LHCN-M2 (cell line): ENCODE results near the gene SLK. TPM values are rescaled to one million over a fixed set of nuclear protein-coding genes. Genes with fewer than 3 reads are reported as not detected.

Source experiments
- DNase-seq: peaks from one replicate; pipeline ENCODE4 v3.0.0-alpha.2; 2012; ENCODE audit warnings: low read depth
- polyA plus RNA-seq: library from polyadenylated mRNA; unstranded; fragments of >200 nt; gene quantifications from one replicate; pipeline ENCODE4 v1.2.1, GENCODE V29; 2012; ENCODE audit warnings: missing spikeins
- total RNA-seq: library from RNA; depleted of rRNA; stranded (reverse); fragments of >200 nt; gene quantifications from 2 replicates; pipeline ENCODE4 v1.2.3, GENCODE V29; 2014; rRNA removed

SLK gene
- 44.1 and 51.4 TPM in 2 replicates for total RNA-seq
- polyA plus RNA-seq, result 7.1 TPM

DNA sequence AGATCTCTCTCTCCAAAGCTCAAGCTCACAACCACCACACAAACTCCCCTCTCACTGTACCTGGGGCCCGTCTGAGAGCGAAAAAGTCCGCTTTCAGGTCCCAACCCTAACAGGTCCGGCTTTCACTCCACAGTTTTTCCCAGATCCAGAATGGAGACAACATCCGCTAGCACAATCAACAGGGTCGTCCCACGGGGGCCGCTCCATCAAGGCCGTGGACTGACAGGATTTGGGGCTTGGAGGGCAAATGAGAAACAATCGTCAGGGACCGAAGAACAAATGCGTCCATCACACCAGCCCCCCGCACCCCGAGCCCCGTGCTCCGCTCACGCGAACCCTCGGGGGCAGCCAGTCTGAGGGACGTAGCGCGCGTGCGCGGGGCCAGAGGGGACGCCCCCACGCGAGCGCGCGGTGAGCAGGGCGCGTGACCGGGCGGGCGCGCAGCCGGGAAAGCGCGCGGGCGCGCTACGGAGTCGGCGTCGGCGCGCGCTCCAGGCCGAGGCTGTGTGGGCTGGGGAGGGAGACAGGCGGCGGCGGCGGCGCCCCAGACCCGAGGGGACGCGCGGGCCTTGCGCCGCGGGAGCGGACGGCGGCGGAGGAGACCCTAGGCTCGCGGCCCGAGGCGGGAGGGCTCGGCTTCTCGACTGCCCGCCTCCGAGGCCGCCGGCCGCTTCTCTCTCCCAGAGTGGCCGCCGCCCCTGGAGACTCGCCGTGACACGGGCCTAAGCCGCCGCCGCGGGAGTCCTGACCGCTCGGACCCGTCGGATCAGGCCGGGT, at the start of gene SLK:
Gene SLK (plus strand): TSS at position 470 of the 777 bp plus-strand sequence. CDS start 606 bp downstream, outside the sequence.
- DNase-seq, result peak; percentile 82

DNA sequence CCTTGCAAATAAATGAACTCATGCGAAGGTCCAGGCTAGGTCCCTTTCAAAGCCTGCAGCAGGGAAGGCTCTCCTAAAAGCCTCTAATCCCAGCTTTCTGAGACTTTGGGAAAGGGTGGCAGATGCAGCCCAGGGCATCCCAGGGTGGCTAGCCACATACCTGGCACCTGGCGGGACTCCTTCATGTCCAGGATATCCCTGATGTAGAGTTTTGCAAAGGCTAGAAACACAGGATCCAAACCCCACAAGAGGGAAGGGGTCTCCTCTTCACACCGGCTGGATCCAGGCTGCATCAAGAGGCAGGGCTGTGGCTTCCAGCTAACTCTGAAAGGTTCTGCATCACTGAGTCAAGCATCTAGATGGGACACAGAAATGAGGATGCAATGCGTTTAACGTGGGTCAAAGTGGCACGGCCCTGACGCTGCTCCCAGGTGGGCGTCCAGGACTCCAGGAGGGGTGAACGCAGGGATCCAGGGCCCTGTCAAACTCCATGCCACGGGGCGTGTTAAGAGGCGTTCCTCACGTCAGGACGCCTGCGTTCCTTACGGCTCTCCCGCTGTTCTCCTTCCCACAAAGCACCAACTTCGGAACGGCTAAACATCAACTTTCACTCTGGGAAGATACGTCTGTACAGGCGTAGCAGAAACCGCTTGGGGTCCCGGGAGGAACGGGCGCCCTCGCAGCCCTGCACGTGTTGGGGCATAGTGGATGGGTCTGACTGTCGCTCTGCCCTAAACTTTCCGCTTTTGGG, 49.5 kb upstream of the SLK start:
- no peak for DNase-seq

DNA sequence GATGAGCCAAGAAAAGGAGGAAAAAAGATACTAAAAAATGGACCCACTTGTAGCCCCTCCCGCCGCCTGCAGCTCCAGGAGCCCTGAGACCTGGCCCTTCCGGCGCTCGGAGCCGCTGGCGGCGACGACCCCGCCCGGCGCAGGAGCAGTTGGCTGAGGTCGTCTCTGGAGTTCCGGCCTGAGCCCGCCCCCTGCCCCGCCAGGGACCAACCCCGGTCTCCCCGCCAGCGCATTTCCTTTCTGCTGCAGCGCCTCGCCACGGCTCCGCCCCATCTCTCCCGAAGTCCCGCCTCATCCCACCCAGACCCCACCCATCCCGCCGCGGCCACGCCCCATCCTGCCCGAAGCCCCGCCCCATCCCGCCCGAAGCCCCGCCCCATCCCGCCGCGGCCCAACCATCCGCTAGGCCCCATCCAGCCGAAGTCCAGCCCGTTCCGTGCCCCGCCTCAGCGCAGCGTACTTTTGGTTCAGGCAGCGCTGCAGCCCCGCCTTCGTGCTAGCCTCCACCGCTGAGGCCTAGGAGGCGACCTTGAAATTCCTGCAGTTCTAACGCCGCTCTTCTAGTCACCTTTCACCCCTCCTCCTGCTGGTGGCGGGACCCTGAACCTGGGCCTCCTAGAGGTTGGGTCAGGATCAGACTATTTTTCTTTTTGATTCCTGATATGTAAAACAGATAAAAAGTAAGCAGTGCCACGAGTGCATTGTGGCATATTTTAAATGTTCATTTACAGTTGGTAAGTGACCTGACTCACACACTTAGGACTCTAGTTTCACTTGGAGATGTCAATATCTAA, 48.7 kb upstream of the SLK start, which contains the start of gene STN1:
Gene STN1 (minus strand): TSS at position 132 of the 794 bp plus-strand sequence. CDS start 590 bp downstream, outside the sequence.
- DNase-seq, result peak; percentile 94

DNA sequence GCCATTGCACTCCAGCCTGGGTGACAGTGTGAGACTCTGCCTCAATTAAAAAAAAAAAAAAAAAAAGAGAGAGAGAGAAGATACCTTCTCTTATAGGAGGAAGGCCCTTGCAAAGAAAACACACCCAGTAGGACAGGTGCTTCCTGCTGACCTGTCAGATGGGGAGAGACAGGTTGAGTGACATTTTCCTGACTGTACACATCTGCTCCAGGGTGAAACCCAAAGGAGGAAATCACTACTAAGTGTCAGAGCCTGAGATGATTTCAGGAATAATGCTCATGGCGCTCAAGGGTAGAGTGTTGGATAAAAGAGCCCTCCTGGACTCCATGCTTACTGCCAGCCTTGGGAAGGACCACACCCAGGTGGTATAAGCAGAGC, 47.3 kb upstream of the SLK start:
- DNase-seq, result no peak

DNA sequence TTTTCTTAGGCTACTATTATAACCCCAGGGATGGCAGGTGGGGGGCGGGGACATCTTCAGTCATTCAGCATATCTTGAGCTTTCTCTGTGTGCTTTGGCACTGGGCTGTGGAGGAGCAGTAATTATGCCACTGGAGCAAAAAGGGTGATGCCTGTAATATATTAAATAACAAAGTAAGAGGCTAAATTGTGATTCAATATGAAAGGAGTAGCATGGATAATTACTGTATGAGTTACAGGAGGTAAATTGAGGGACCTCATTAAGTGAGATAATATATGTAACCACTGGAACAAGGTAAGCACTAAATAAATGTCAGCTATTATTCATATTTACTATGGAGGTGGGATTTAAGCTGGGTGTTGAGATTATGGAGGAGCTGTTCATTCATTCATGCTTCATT, 45.7 kb upstream of the SLK start:
- DNase-seq, result no peak

DNA sequence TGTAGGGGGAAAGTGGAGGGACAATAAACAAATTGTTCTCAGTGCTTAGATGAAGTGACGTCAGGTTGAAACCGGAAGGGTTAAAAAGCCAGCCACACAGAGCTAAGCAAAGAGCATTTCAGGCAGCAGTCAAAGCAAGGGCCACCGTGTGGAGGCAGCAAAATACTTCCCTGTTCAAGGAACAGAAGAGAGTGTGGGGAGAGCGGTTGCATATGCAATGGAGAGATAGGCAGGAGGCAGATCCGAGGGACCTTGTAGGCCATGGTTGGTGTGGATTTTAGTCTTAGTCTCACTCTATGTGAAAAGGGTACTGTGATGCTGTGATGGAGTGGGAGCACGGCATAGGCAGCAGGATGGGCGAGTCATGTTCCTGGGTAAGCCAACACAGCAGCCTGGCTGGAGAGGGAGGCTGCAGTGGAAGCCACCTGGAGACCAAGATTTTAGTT, 45.2 kb upstream of the SLK start:
- DNase-seq, result no peak

DNA sequence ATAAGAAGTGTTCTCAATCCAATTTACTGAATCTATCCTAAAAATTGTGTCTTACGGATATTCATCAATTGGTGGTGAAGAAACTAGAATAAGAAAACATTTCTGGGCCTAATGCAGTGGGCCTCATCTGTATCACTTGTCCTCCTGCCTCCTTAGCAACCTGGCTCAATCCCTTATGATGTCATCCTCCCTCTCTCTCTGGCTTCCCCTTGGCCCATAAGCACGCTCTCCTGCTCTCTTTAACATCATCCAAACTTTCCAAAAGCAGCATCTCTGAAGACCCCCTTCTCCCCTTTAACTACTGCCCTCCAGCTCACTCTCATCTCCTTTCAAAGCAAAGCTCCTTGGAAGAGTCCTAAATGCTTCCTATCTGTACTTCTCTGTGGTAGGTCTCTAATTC, 44.3 kb upstream of the SLK start:
- DNase-seq, result no peak

DNA sequence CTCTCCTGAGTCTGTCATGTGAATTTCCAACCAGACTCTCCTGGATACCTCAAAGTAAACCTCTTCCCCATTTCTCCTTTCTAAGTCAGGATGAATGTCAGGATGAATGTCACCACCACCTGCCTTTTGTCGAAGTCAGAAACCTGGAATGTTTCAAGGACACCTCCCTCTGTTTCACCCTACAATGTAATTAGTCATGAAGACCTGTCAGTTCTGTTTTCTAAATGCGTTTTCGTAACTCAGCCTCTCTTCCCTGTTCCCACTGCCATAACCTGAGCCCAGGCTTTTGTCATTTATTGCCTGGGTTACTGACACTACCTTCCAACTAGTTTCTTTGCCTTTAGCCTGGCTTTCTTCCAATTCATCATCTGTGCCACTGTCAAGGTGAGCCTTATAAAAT, 43.4 kb upstream of the SLK start:
- no peak for DNase-seq

DNA sequence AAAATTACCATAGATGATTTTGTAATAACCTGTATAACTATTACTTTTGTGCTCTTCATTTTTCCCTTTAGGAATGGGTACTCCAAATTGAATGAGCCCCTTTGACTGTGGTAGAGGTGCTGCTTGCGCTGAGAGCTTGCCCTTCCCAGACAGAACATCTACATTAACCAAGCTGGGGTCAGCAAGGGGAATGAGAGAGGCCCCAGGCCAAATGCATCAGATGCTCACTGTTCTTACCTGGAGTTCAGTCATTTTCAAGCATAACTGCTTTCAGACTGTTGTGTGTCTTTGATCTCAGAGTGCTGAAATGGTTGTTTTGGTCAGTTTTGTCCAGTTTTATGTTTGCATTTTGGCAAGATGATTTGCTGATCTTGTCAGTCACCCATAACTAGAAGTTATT, 41.3 kb upstream of the SLK start:
- DNase-seq, result no peak

DNA sequence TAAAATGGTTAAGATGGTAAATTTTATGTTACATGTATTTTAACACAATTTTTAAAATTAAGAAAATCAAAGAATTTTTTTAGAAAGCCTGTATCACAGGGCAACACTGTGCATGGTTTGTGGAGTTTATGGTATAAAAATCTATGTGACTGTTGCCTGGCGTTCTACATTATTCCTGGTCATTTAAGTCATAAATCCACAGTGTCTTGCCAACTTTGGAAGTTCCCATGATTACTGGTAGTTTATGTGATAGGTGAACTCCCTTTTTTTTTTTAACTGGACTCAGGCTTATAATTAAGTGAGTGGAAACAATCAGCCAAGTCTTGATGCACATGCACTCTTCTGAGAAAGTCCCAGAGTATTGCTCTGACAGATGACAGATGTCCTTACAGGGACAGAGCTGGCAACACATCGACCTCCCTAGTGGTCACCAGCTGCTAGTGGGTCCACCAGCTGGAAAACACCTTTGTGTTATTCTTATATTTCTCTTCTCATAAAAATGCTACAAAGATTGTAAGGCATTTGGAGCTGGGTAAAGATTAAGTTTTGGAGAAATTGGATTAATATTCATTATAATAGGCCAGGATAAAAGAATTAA, 40.1 kb upstream of the SLK start:
- no peak for DNase-seq

DNA sequence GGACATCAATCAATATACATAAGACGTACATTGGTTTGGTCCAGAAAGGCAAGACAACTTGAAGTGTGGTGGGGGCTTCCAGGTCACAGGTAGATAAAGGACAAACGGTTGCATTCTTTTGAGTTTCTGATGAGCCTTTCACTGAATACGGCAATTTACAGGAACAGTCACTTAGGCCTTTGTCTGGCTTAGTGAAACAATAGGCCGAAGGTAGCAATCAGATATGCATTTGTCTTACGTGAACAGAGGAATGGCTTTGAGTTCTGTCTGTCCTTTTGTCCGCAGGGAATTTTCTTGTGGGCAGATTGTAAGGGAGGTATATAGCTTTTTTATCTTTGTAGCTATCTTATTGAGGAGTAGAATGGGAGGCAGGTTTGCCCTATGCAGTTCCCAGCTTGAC, 38.2 kb upstream of the SLK start:
- DNase-seq, result no peak

DNA sequence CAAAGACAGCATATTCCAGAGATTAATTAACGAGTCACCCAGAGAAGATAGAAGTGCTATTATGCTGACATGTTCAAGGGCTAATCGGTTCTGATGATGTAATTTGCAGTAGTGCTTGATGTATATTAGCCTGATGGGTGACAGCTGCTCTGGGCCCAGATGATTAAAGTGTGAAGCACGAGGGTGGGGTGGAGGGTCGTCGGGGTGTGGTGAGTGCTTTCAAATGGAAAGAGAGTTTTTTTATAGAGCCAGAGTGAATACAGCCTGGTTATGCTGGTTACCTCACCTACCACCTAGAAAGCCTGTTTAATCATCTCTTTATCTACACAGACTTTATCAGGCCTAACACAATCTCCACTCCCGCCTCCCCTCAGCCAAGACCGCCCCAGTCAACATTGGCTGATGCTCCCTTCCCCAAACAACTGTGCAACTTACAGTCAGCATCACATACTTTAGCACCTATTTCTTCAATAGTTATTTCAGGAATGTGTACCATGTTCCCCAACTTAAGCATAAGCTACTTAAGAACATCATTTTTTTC, 37.5 kb upstream of the SLK start:
- no peak for DNase-seq

DNA sequence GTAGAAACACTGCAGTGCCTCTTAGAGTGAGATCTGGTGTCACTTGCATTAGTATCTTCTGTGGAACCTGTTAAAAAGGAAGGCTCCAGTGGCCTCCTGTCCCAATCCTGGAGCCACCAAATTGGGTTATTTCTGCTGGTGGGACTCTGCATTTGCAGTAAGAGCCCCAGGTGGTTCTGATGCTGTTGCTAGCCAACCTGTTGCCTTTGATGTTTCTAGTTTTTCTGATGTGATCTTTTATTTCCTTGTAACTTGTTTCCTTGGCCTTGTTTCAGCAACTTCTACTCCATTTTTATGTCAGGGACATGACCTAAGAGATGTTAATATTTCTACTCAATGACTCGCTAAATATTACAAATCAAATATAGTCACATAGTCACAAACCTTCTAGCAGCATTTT, 36.5 kb upstream of the SLK start:
- no peak for DNase-seq

DNA sequence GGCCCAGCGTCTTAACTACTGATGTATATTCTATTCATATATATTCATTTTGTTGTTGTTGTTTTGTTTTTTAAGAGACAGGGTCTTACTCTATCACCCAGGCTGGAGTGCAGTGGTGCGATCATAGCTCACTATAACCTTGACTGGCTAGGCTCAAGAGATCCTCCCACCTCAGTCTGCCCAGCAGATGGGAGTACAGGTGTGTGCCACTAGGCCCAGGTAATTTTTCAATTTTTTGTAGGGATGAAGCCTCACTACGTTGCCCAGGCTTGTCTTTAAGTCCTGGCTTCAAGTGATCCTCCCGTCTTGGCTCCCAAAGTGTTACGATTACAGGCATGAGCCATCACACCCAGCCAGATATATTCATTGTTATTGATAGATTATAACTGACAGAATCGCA, 36.1 kb upstream of the SLK start:
- no peak for DNase-seq

DNA sequence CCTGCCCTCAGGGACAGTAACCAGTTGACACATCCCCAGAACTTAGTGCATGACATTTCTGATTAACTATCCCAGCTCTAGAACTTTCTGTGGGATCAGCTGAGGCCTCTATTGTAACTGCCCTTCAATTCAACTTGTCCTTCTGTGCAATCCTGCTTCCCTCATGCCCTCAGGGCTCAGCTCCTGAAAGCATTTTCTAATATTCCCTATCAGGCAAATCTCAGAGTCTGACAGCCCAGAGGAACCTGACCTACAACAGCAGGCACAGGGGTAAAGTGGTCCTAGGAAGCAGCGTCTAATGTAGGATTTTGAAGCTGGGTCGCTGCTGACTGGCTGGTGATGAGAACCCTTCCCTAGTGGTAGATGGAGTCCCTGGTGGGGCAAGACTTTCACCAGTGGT, 35.3 kb upstream of the SLK start:
- DNase-seq, result no peak

DNA sequence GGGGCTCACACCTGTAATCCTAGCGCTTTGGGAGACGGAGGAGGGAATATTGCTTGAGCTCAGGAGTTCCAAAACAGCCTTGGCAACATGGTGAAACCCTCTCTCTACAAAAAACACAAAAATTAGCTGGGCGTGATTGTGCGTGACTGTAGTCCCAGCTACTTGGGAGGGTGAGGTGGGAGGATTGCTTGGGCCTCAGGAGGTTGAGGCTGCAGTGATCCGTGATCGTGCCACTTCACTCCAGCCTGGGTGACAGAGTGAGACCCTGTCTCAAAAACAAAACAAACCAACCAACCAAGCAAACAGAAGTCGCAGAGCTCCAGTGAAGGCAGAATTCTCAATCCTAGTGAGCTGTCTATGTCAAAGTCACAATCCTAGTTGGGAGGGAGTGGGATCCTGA, 34.7 kb upstream of the SLK start:
- no peak for DNase-seq

DNA sequence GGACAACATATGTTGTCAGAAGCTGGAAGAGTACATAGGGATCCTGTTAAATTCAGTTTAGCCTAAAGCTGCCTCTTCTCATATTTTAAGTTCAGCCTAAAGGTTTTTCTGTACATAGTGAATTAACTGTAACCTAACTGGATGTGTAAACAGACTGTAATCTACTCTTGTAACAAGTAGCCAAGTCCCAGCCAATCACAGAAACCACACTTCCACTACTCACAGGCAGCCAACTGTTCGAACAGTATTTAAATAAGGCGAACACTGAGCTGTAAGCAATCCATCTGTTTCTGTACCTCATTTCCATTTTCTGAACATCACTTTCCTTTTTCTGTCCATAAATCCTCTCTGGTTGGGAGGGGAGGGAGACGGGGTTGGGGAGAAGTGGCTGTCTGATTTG, 34.0 kb upstream of the SLK start:
- DNase-seq, result no peak

DNA sequence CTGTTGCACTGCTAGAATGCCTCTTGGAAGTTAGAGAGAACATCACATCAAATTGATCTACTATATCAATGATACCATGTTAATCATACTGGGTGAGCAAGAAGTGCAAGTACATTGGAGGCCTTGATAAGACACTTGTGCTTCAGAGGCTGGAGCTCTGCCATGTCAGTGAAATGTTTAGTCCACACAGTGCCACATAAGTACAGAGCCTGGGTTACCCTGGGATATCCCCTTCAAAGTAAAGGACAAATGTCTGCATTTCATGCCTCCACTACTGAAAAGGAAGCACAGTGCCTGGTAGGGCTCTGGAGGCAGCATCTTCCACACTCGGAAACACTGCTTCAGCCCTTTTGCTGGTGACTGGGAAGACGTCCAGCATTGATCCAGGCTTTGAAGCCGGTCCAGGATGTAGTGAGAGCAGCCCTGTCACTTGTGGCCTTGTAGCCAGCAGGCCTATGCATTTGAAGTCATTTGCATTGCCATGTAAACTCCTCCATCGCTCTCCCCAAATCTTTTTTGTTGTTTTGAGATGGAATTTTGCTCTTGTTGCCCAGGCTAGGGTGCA, 33.3 kb upstream of the SLK start:
- DNase-seq, result no peak

DNA sequence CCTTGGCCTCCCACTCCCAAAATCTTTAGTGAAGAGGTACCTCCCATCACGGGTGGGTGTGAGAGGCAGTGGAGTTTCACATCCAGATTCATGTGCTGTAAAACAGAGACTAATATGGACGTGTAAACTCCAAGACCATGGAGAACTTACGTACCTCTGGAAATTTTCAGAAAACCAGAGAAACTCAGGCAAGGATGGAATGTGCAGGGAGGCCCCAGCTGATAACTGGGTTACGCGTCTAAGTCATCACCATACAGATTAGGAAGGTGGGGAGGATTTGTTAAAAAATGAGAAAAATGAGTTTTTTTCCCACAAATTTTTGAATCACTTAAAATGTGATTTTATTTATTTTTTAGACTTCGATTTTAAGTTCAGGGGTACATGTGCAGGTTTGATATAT, 32.6 kb upstream of the SLK start:
- no peak for DNase-seq

DNA sequence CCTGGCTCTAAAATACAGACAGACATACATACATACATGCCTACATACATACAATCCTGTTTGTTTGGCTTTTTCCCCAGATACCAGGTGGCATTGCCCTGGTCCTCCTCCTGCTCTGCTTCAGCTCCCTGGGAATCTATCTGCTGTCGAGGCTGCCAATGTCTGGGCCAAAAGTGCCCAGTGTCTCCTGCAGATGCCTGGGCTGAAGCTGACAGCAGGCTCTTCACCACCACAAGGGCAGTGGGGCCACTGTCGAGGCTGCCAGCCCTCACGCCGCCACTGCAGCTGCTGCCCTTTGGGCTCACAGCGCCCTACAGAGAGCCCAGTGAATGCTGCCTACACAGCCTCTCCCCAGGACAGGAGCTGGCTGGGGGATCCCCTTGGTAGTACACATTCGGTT, 30.9 kb upstream of the SLK start:
- DNase-seq, result no peak

DNA sequence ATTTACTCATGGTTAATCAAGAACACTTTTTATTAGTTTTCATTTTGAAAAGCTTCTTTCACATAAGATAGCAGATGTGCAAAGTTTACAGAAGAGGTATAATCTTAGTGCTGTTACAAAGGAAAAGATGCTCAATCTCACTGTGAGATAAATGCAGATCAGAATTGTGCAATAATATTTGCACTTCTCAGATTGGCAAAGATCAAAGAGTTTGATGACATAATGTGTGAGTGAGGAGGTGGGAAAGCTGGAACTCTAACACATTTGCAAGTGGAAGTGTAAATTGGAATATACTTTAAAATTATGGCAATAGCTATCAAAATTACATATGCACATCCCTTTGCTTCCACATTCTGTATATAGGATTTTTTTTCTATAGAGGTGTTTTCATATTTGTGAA, 27.4 kb upstream of the SLK start:
- DNase-seq, result no peak
